ENCODE data around the gene SPATA12. TPM values are rescaled to one million over a fixed set of nuclear protein-coding genes. Genes with fewer than 3 reads are reported as not detected.

SPATA12 gene
- total and polyA plus RNA-seq, 7 donors: 0.01 TPM; not detected in 6

GRCh38 chr3:57066471-57066870, 6.0 kb downstream of the SPATA12 start:
- 97 to 99% (median 99%) methylated on average over 6 of the region's 6 CpGs for WGBS, 3 donors
- peaks cover 7% of the 10 kb centered on the region for H3K4me1 ChIP-seq
- no peaks in the 10 kb centered on the region for H3K36me3 ChIP-seq (ENCODE audit: insufficient read depth in 1 of 2, low read depth in 1 of 2)
- H3K4me3 ChIP-seq: no peak overlapping the region
- no peak for DNase-seq
- H3K9me3 ChIP-seq: no peaks in the 10 kb centered on the region
- intact Hi-C loops (cut with DNase I): no loop called here
- H3K27ac ChIP-seq: no peak overlapping the region
- TF ChIP-seq CTCF (IDR thresholded peaks at IDR 0.05): no peak
- no peak for ATAC-seq
- no peaks in the 10 kb centered on the region for H3K27me3 ChIP-seq (ENCODE audit: insufficient read depth in 3 of 3, low read length in 2 of 3)

- 33 to 56% (median 34%) methylated on average over 11 of the region's 11 CpGs for WGBS, 3 donors
- Histone ChIP-seq H3K27me3 (ENCODE audit: insufficient read depth in 3 of 3, low read length in 2 of 3) (no peaks in the 10 kb centered on the region), H3K27ac (no peak overlapping the region), H3K4me3 (no peak overlapping the region), H3K4me1 (peaks cover 7% of the 10 kb centered on the region), H3K36me3 (ENCODE audit: insufficient read depth in 1 of 2, low read depth in 1 of 2) (no peaks in the 10 kb centered on the region), H3K9me3 (no peaks in the 10 kb centered on the region)
- ATAC-seq (peak; percentile 60 to 94 (median 86)), DNase-seq (peak; percentile 58 to 64)
- no peak for TF ChIP-seq CTCF (IDR thresholded peaks at IDR 0.05)
- intact Hi-C loops (cut with DNase I): no loop called here
Observed at GRCh38 chr3:57068437-57069089, 8.1 kb downstream of the SPATA12 start.

GRCh38 chr3:57069503-57069902, 9.0 kb downstream of the SPATA12 start:
- intact Hi-C loops (cut with DNase I): no loop called here
- no peak for TF ChIP-seq CTCF (IDR thresholded peaks at IDR 0.05)
- 50 to 66% (median 61%) methylated on average over 5 to 6 of the region's 6 CpGs for WGBS, 3 donors
- peaks cover 7% of the 10 kb centered on the region for H3K4me1 ChIP-seq
- no peak for DNase-seq
- peaks cover 0 to under 1% (median 0%) of the 10 kb centered on the region in 3 donors for H3K27me3 ChIP-seq (ENCODE audit: insufficient read depth in 3 of 3, low read length in 2 of 3)
- H3K4me3 ChIP-seq: no peak overlapping the region
- no peaks in the 10 kb centered on the region for H3K36me3 ChIP-seq (ENCODE audit: insufficient read depth in 1 of 2, low read depth in 1 of 2)
- ATAC-seq: no peak
- H3K27ac ChIP-seq: no peak overlapping the region
- H3K9me3 ChIP-seq: no peaks in the 10 kb centered on the region

- Histone ChIP-seq H3K4me1 (peaks cover 2% of the 10 kb centered on the region), H3K27ac (no peak overlapping the region), H3K9me3 (no peaks in the 10 kb centered on the region), H3K36me3 (ENCODE audit: insufficient read depth in 1 of 2, low read depth in 1 of 2) (no peaks in the 10 kb centered on the region), H3K4me3 (no peak overlapping the region), H3K27me3 (ENCODE audit: insufficient read depth in 3 of 3, low read length in 2 of 3) (peaks cover 0 to 17% (median 2%) of the 10 kb centered on the region in 3 donors)
- DNase-seq (no peak), ATAC-seq (no peak)
- TF ChIP-seq CTCF (IDR thresholded peaks at IDR 0.05): no peak
- intact Hi-C loops (cut with DNase I): loop anchor here in 1 of 2 donors (10.0 kb wide), 1 partner anchor 79 kb away; no protein-coding TSS in a partner anchor
- WGBS, 3 donors: 88 to 95% (median 94%) methylated on average over 3 of the region's 3 CpGs
Observed at GRCh38 chr3:57073628-57074027, 13.2 kb downstream of the SPATA12 start.

- TF ChIP-seq CTCF (IDR thresholded peaks at IDR 0.05): no peak
- whole genome bisulfite sequencing, 3 donors: 89 to 94% (median 94%) methylated on average over 4 of the region's 4 CpGs
Observed at GRCh38 chr3:57074135-57074534, 13.7 kb downstream of the SPATA12 start.

More at GRCh38 chr3:57074135-57074534, 13.7 kb downstream of the SPATA12 start:
- DNase-seq (no peak), ATAC-seq (no peak)
- intact Hi-C loops (cut with DNase I): loop anchor here in 1 of 2 donors (10.0 kb wide), 1 partner anchor 79 kb away; no protein-coding TSS in a partner anchor
- Histone ChIP-seq H3K36me3 (ENCODE audit: insufficient read depth in 1 of 2, low read depth in 1 of 2) (no peaks in the 10 kb centered on the region), H3K27me3 (ENCODE audit: insufficient read depth in 3 of 3, low read length in 2 of 3) (peaks cover 0 to 17% (median 2%) of the 10 kb centered on the region in 3 donors), H3K9me3 (no peaks in the 10 kb centered on the region), H3K4me3 (no peak overlapping the region), H3K4me1 (no peaks in the 10 kb centered on the region), H3K27ac (no peak overlapping the region)

Measured in psoas muscle (tissue), 8 donors.